ENCODE results near the gene RRAS2. TPM values are rescaled to one million over a fixed set of nuclear protein-coding genes. Genes with fewer than 3 reads are reported as not detected.
"Not testable (repeated sequence)": the region's sequence is repeated elsewhere in the genome, so short reads cannot be mapped to it uniquely, and the experiment has no call there.

The RRAS2 gene
- total RNA-seq, result 47.5 and 49.2 TPM in 2 replicates

GRCh38 chr11:14358729-14359439, at the start of gene RRAS2:
TSS of gene RRAS2 (minus strand) at chr11:14359183. CDS start at chr11:14358870, 313 bp downstream.
- intact Hi-C loops (cut with micrococcal nuclease), result loop anchor here (1.0 to 10.0 kb wide), 5 partner anchors 37 to 1082 kb away; partner anchors contain the start of gene BMAL1

DNA sequence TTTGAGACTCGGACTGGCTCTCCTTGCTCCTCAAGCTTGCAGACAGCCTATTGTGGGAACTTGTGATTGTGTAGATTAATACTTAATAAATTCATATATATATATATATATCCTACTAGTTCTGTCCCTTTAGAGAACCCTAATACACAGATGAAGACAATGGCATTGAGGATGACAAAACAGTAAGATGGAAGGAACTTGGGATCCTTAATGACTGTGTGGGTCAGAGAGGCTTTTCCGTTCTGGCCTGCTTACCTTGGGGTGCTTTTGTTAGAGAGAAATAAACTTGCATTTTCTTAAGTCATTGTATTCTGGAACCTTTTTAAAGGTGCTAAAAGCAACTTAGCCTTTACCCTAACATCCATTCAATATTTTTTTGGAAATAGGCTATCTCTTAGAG, 49.6 kb upstream of the RRAS2 start:
- intact Hi-C loops (cut with micrococcal nuclease), result no loop called here

DNA sequence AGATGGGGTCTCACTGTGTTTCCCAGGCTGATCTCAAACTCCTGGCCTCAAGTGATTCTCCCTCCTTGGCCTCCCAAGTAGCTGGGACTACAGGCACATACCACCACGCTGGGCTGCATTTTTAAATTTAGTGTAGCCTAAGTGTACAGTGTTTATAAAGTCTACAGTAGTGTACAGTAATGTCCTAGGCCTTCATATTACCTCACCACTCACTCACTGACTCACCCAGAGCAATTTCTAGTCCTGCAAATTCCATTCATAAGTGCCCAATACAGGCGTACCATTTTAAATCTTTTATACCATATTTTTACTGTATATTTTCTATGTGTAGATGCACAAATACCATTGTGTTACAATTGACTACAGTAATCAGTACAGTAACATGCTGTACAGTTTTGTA, 47.1 kb upstream of the RRAS2 start:
- intact Hi-C loops (cut with micrococcal nuclease), result not testable (repeated sequence)

- intact Hi-C loops (cut with micrococcal nuclease), result not testable (repeated sequence)
Observed at GRCh38 chr11:14403528-14403927, 44.5 kb upstream of the RRAS2 start.

- intact Hi-C loops (cut with micrococcal nuclease), result no loop called here
Observed at GRCh38 chr11:14399087-14399486, 40.1 kb upstream of the RRAS2 start.

DNA sequence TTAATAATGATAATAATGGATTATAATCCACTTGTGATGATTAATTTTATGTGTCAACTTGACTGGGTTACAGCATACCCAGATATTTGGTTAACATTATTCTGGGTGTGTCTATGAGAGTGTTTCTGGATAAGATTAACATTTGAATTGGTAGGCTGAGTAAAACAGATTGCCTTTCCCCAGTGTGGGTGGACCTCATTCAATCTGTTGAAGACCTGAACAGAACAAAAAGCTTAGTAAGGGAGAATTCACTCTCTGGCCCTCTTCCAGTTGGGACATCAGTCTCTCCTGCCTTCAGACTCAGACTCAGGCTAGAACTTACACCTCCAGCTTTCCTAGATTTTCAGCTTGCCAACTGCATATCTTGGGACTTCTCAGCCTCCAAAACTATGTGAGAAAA, 37.3 kb upstream of the RRAS2 start:
- intact Hi-C loops (cut with micrococcal nuclease), result no loop called here

- intact Hi-C loops (cut with micrococcal nuclease), result no loop called here
Observed at GRCh38 chr11:14393889-14394288, 34.9 kb upstream of the RRAS2 start.

- intact Hi-C loops (cut with micrococcal nuclease), result no loop called here
Observed at GRCh38 chr11:14393129-14393528, 34.1 kb upstream of the RRAS2 start.

GRCh38 chr11:14390669-14391068, 31.7 kb upstream of the RRAS2 start:
- intact Hi-C loops (cut with micrococcal nuclease), result no loop called here

DNA sequence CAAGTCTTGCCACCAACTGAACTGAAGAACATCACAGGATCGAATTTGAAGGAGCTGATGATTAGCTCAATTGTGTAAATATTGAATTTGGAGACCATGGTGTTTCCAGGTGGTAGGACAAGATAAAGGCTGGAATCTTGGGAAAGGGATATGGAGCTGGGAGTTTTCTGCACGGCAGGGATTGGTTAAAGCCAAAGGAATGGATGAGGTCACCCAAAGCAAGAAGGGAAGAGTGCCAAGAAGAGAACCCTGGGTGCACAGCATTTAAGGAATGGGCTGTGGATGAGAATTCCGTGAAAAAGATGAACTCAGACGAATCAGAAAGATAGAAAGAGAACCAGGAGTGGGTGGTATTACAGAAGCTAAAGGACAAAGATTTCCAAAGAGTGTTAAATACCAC, 29.4 kb upstream of the RRAS2 start:
- intact Hi-C loops (cut with micrococcal nuclease), result no loop called here

DNA sequence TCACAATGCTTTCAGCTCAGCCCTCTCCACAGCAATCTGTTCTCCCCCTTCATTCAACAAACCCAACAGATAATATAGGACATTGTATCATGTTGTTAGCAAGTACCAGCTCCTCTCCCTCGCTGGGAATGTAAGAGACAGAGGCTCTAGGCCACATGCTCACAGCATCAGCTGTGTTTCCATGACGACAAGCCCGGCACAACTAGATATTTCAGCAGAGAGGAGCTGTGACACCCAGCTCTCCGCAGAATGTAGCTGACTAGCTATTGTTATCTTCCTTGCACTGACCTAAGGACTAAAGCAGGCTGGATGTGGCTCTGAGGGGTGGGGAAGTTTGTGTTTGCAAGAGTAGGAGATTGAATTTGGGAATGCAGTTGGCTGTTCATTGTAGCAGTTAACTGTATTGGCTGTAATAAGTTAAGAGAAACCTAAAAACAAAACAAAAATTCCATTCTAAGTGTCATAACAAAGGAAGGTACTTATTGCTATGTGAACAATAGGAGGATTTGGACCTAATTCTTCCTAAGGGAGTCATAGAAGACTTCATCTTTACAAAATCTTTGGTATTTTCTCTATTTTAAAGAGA, 28.0 kb upstream of the RRAS2 start:
- intact Hi-C loops (cut with micrococcal nuclease), result no loop called here

GRCh38 chr11:14386081-14386480, 27.1 kb upstream of the RRAS2 start:
- intact Hi-C loops (cut with micrococcal nuclease), result no loop called here

DNA sequence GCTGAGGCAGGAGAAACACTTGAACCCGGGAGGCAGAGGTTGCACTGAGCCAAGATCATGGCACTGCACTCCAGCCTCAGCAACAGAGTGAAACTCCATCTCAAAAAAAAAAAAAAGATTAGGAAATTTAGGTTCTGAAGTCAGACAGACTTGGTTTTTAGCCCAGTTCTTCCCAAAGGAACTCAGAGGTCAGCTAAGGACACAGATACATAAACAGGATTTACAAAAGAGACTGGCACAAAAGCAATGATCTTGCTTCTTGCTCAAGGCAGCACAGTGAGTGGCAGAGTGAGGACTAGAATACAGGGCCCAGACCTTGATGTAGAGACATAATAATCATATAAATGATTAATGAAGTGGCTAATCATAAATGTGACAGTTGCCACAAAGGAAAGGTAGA, 25.4 kb upstream of the RRAS2 start:
- intact Hi-C loops (cut with micrococcal nuclease), result loop anchor here (5.0 kb wide), 1 partner anchor 33 kb away; no protein-coding TSS in a partner anchor

- intact Hi-C loops (cut with micrococcal nuclease), result loop anchor here (5.0 kb wide), 1 partner anchor 35 kb away; no protein-coding TSS in a partner anchor
Observed at GRCh38 chr11:14381968-14382367, 23.0 kb upstream of the RRAS2 start.

DNA sequence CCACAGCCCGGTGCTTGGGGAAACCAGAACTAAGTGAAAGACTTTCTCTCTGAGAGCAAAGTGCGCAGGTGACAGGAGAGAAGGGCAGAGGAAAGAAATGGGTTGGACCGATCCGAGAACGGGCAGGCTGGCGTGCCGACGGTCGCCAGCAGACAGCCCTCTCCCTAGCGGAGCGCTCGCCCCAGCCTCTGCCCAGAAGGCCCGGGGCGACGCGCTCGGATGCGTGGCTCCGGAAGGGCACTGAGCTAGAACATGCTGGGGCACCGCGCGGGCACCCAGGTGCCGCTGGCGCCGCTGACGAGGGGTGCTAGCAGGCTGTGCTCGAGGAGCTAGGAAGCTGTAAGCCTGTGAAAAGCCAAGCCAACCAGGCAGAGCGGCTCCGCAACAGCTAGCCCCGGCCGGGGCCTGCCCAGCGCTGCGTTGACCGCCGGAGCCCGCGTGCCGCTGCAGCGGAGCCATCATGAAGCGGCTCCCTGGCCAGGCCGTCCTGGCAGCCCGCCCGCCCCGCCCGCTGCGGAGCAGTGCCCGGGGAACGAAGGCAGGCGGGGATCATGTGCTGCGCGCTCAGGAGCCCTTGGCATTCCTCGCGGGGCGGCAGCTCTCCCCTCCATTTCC, 22.1 kb upstream of the RRAS2 start:
- intact Hi-C loops (cut with micrococcal nuclease), result loop anchor here (5.0 kb wide), 1 partner anchor 36 kb away; no protein-coding TSS in a partner anchor

DNA sequence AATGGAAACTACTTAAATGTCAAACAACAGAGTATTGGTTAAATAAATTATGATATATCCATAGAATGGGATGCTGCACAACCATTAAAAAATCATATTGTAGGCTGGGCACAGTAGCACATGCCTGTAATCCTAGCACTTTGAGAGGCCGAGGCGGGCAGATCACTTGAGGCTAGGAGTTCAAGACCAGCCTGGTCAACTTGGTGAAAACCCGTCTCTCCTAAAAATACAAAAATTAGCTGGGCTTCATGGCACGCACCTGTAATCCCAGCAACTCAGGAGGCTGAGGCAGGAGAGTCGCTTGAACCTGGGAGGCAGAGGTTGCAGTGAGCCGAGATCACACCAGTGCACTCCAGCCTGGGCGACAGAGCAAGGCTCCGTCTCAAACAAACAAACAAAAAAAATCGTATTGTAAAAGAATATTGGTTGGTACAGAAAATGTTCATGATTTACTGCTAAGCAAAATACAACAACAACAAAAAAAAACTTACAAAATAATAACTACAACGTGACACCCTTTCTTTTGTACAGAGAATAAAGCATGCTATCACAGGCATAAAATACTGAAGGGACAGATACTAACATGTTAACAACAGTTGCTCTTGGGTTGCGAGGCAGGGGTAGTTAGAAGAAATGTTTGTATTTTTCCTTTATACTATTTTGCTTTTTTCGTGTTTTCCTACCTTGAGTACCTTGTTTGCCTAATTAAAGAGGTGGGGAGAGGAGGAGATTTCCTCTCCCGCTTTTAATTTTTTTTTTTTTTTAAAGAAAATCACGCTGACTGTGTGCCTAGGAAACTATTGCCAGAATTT, 21.3 kb upstream of the RRAS2 start:
- intact Hi-C loops (cut with micrococcal nuclease), result loop anchor here (5.0 kb wide), 1 partner anchor 37 kb away; no protein-coding TSS in a partner anchor

DNA sequence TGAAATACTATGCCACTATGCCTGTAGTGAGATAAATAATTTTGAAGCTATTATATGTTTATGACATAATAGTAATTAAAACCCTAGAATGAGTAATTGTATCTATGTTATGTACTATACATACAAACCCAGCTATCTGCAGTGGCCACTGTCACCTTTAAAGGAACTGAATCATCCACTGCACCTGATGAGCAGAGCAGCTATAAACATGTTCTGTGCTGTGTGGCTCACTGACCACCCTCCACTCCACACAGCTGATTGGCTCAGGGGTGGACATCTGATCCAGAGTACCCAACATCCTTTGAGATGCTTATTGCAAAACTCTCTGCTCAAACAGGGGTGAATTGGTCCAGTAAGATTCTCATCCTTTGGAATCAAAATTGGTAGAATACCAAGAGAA, 19.2 kb upstream of the RRAS2 start:
- intact Hi-C loops (cut with micrococcal nuclease), result no loop called here

- intact Hi-C loops (cut with micrococcal nuclease), result no loop called here
Observed at GRCh38 chr11:14376920-14377319, 17.9 kb upstream of the RRAS2 start.

DNA sequence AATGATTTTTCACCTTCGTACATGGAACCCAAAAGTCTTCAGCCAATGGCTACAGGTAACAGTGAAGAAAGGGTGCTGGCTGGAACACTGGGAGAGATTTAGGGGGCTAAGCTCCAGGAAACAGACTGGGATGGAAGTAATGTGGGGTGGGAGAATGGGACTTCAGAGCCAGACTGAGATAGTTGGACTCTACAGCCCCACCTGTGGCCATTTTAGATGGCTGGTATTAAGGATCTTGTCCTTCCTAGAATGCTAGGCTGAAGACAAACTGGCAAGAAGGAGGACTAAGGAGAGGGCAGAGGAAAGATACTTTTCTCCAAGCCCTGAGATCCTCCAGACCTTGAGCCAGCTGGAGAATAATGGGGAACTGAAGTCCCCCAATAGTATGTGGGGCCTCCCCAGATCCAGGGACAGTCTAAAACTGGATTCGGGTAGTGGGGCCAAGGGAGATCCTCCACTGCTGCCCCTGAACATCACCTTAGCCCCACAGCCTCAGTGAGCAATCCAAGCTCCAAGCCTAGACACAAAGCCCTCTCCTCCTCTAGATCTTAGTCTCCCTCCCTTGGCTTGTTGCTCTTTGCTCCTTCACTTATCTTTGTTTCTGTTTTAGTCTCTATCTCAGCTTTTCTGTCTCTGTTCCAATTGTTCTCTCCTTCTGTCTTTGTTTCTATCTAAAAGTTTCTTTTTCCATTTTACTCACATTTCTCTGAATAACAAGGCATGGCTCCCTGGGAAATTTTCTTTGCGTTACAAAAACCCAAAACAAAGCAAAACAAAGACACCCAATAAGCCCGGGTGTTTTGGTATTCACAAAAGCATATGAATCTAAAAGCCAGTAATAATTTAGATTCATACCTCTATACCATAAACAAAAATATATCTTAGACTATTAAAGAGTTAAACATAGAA, 16.2 kb upstream of the RRAS2 start:
- intact Hi-C loops (cut with micrococcal nuclease), result no loop called here

DNA sequence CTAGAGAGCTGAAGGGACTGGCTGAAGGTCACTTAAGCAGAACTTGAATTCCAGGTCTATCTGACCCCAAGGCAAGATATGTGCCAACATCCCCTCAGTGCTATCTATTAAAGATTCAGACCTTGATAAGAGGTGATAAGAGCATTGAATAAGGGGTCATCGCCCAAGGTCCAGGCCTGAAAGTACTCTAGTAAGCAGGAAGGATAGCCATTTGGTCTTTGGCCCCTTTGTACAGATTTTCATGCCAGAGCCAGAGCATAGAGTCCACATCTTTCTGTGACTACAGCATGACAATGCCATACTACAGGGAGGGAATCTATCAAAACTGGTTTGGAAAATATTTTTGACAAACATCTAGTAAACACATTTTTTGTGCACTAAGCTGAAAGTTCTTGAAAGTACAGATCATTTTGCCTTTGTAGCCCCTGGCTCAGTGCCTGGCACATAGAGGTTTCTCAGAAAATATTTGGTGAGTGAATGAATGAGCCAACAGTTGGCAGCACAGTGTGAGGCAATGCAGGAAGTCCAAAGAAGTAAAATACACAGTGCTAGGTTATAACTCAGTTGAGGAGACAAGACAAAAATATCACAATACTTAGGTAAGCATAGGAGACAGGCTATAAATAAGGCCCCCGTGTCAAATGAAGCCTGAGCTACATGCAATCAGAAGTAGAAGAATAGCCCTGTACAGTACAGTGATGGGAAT, 15.1 kb upstream of the RRAS2 start:
- intact Hi-C loops (cut with micrococcal nuclease), result no loop called here

Measured in T-helper 2 cell treated with Interferon-gamma antibody and Interleukin-4, amounts not matched to agents 100 ng/mL and 5 ng/mL, for 36 hours (primary cell).